ENCODE data around the gene PSEN2. TPM values are rescaled to one million over a fixed set of nuclear protein-coding genes. Genes with fewer than 3 reads are reported as not detected.

The PSEN2 gene
- 11.1 and 14.4 TPM in 2 replicates for total RNA-seq (2012; rRNA removed)

DNA sequence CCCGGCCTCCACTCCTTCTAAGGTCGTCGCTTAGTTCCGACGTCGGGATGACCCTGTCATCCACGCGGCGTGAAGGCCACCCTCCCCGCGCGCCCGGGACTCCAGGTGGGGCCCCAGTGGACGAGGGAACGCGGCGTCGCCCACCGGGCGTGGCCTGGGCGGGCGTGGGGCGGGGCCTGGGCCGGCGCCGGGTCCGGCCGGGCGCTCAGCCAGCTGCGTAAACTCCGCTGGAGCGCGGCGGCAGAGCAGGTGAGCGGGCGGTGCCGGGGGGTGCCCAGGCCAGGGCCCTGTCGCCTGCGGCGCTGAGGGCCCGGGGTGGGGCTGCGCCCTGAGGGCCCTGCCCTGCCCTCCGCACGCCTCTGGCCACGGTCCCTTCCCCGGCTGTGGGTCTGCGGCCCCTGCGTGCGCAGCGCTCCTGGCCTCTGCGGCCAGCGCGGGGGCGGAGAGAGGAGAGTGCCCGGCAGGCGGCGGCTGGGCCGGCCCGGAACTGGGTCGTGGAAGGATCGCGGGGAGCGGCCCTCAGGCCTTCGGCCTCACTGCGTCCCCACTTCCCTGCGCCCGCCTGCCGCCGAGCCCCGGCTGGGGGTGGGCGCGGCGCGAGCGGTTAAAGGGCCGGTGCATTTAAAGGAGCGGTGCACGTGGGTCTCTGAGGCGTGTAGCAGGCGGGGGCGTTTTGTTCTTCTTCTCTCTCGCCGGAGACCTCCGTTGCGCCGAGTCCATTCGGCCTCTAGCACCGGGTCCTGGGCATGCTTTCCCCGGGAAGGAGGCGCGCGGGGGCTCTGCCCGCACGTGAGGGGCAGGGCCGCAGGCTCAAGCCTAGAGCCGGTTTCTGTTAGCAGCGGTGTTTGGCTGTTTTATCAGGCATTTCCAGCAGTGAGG lies at the start of gene PSEN2:
PSEN2 (plus strand) TSS at position 216 of the 879 bp plus-strand sequence. CDS start 11,292 bp downstream, outside the sequence.
- Histone ChIP-seq H3K9ac (ENCODE audit: low read depth, low read length) (peak within 1 kb of the TSS; percentile 82), H3K36me3 (ENCODE audit: insufficient read depth, low read length) (no peaks in the 10 kb centered on the region), H3K4me3 (ENCODE audit: low read length) (peak within 1 kb of the TSS; percentile 82), H3K27me3 (ENCODE audit: control insufficient read depth, insufficient read depth, low read length) (no peaks in the 10 kb centered on the region), H3K9me3 (replicated peaks; ENCODE audit: low read length) (no peaks in the 10 kb centered on the region), H3K4me1 (ENCODE audit: control insufficient read depth, insufficient read depth, low read length) (peaks cover 28% of the 10 kb centered on the region), H3K4me2 (ENCODE audit: low read length) (peak within 1 kb of the TSS; percentile 95)

DNA sequence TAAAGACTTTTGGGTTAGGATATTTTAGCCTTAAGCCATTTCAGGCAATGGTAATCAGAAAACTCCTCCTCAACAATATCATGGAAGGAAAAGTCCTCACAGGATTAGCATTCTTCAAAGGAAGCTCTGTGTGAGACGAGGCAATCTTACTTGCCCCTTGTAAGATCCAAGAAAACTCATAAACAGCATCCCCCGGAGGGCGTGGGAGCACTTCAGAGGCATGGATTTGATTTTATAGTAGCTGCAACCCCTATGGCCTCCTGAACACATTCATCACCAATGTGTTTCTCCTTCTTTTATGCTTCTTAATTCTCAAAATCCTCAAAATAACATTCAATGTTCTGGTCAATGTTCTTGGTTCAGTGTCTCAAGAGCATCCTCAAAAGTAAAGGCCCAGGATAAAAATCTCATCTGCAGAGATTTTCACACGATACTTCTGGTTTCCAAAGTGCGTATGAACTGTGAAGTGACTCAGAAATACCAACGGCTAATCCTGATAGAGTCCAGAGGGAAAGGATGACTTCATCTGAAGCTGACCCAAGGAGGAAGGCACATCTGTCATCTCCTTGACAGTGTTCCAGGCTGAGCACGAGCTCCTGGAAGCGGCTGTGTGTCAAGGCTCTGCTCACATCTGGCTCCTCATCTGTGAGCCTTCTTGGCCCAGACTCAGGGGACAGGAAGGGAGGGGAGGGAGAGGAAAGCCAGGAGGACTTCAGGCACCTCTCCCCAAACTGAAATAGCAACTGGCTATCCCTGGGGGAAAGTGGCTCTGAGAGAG lies 49.3 kb upstream of the PSEN2 start:
- H3K9ac ChIP-seq (ENCODE audit: low read depth, low read length) = no peak overlapping the region
- no peak overlapping the region for H3K4me2 ChIP-seq (ENCODE audit: low read length)
- H3K27me3 ChIP-seq (ENCODE audit: control insufficient read depth, insufficient read depth, low read length) = no peaks in the 10 kb centered on the region
- H3K4me1 ChIP-seq (ENCODE audit: control insufficient read depth, insufficient read depth, low read length) = peaks cover 8% of the 10 kb centered on the region
- no peaks in the 10 kb centered on the region for H3K9me3 ChIP-seq (replicated peaks; ENCODE audit: low read length)
- H3K36me3 ChIP-seq (ENCODE audit: insufficient read depth, low read length) = no peaks in the 10 kb centered on the region
- no peak overlapping the region for H3K4me3 ChIP-seq (ENCODE audit: low read length)

DNA sequence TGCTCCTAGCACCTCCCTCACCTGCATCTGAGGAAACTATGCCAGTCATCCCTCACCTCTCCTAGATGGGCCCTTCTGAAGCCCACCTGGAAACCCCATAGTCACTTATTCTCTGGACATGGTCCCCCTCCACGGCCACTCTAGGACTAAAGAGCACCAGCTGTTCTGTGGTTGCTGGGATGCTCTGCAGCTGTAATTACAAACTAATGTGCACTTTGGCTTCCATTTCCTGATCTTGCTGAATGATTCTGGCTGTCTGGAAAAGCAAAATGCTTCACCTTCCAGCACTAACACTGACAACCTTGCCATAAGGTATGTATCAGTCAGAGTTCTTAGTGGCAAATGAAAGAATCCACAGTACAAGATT lies 48.7 kb upstream of the PSEN2 start:
- no peaks in the 10 kb centered on the region for H3K27me3 ChIP-seq (ENCODE audit: control insufficient read depth, insufficient read depth, low read length)
- H3K4me1 ChIP-seq (ENCODE audit: control insufficient read depth, insufficient read depth, low read length) = peaks cover 8% of the 10 kb centered on the region
- H3K9me3 ChIP-seq (replicated peaks; ENCODE audit: low read length) = no peaks in the 10 kb centered on the region
- no peak overlapping the region for H3K4me3 ChIP-seq (ENCODE audit: low read length)
- no peaks in the 10 kb centered on the region for H3K36me3 ChIP-seq (ENCODE audit: insufficient read depth, low read length)
- no peak overlapping the region for H3K4me2 ChIP-seq (ENCODE audit: low read length)
- no peak overlapping the region for H3K9ac ChIP-seq (ENCODE audit: low read depth, low read length)

DNA sequence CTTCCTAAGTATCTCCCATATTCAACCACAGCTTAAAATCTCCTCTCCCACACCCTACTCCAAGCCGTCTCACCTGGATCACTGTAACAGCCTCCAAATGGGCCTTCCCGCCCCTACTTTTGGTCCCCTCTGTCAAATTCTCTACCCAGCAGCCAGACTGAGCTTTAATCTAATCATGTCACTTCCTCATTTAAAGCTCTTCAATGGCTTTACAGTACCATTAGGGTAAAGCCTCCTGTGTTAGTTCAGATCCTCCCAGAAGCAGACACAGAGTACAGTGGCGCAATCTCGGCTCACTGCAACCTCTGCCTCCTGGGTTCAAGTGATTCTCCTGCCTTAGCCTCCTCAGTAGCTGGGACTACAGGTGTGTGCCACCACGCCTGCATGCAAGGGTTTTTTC lies 46.8 kb upstream of the PSEN2 start:
- H3K9ac ChIP-seq (ENCODE audit: low read depth, low read length) = no peak overlapping the region

DNA sequence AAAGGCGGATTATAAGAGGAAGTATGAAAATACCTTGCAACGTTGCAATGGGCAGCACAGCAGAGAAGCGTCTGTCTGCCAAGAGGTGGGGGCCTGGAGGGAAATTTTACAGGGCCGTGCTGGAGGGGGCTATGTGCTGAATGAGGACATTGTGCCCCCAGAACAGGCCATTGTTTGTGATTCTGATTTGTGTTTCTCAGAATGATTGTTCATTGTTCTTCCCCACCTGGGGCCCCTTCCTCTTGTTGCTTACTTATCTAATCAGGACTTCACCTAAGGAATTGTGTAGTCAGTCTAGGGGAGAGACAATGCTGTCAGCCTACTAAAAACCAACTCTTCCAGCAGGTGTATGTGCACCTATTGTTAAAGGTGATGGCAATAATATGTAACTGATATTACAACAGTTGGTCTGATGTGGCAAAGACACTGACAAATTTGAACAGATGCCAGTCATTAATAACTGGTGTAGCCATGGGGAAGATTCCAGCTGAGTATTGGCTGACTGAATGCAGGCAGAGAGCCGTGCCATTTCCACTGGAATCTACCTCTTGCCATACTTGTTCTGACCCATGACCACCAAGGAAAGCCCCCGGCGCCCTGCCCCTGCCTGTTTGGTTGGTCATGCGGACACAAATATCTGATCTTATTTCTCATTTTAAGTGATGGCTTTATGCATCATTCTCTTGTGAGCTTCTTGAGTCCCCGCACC lies 45.2 kb upstream of the PSEN2 start:
- Histone ChIP-seq H3K4me2 (ENCODE audit: low read length) (no peak overlapping the region), H3K27me3 (ENCODE audit: control insufficient read depth, insufficient read depth, low read length) (peaks cover 3% of the 10 kb centered on the region), H3K36me3 (ENCODE audit: insufficient read depth, low read length) (no peaks in the 10 kb centered on the region), H3K9me3 (replicated peaks; ENCODE audit: low read length) (no peaks in the 10 kb centered on the region), H3K4me1 (ENCODE audit: control insufficient read depth, insufficient read depth, low read length) (peaks cover 15% of the 10 kb centered on the region), H3K9ac (ENCODE audit: low read depth, low read length) (no peak overlapping the region), H3K4me3 (ENCODE audit: low read length) (no peak overlapping the region)

More for the DNA sequence above, 46.8 kb upstream of the PSEN2 start:
- H3K4me1 ChIP-seq (ENCODE audit: control insufficient read depth, insufficient read depth, low read length) = peaks cover 15% of the 10 kb centered on the region
- no peaks in the 10 kb centered on the region for H3K27me3 ChIP-seq (ENCODE audit: control insufficient read depth, insufficient read depth, low read length)
- H3K4me2 ChIP-seq (ENCODE audit: low read length) = no peak overlapping the region
- no peaks in the 10 kb centered on the region for H3K36me3 ChIP-seq (ENCODE audit: insufficient read depth, low read length)
- H3K4me3 ChIP-seq (ENCODE audit: low read length) = no peak overlapping the region
- H3K9me3 ChIP-seq (replicated peaks; ENCODE audit: low read length) = no peaks in the 10 kb centered on the region

DNA sequence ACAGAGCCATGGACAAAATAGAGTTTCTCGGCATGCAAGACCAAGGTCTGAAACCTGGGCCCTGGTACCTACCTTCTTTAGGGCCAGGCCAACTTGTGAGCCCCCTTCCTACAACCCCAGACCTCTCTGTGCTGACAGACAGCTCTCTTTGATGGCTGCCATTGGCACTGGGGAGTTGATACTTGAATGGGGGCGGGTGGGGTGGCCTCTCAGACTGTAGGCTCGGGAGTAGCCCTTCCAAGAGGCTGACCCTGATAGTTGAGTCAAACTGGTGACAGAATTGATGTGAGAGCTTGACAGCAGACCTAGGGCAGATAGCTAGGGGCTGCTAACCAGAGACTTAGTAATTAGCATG lies 44.7 kb upstream of the PSEN2 start:
- Histone ChIP-seq H3K4me3 (ENCODE audit: low read length) (no peak overlapping the region), H3K4me1 (ENCODE audit: control insufficient read depth, insufficient read depth, low read length) (peaks cover 15% of the 10 kb centered on the region), H3K9ac (ENCODE audit: low read depth, low read length) (no peak overlapping the region), H3K36me3 (ENCODE audit: insufficient read depth, low read length) (no peaks in the 10 kb centered on the region), H3K27me3 (ENCODE audit: control insufficient read depth, insufficient read depth, low read length) (peaks cover 3% of the 10 kb centered on the region), H3K4me2 (ENCODE audit: low read length) (no peak overlapping the region), H3K9me3 (replicated peaks; ENCODE audit: low read length) (no peaks in the 10 kb centered on the region)

DNA sequence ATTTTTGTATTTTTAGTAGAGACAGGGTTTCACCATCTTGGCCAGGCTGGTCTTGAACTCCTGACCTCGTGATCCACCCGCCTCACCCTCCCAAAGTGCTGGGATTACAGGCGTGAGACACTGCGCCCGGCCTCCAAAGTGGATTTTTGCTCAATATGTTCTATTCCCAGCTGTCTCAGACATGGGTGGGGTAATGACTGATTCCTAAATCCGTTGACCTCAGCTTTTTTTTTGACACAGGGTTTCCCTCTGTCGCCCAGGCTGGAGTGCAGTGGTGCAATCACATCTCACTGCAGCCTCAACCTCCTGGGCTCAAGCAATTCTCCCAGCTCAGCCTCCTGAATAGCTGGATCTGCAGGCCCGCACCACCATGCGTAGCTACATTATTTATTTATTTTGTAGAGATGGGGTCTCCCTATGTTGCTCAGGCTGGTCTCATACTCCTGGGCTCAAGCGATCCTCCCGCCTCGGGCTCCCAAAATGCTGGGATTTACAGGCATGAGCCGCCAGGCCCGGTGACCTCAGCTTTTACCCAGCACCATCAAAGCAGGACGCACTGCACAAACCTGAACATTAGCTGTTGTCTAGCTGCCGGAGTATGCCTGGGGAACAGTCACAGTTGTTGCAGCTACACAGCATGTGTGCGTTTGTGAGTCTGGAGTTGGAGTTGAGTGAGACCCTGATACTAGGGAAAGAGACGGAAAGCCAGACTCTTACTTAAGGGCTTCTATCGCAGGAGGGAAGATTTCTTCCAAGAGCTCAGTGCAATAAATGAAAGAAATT lies 43.7 kb upstream of the PSEN2 start:
- Histone ChIP-seq H3K27me3 (ENCODE audit: control insufficient read depth, insufficient read depth, low read length) (peaks cover 3% of the 10 kb centered on the region), H3K4me3 (ENCODE audit: low read length) (no peak overlapping the region), H3K9me3 (replicated peaks; ENCODE audit: low read length) (no peaks in the 10 kb centered on the region), H3K4me1 (ENCODE audit: control insufficient read depth, insufficient read depth, low read length) (peaks cover 7% of the 10 kb centered on the region), H3K9ac (ENCODE audit: low read depth, low read length) (no peak overlapping the region), H3K4me2 (ENCODE audit: low read length) (no peak overlapping the region), H3K36me3 (ENCODE audit: insufficient read depth, low read length) (no peaks in the 10 kb centered on the region)

DNA sequence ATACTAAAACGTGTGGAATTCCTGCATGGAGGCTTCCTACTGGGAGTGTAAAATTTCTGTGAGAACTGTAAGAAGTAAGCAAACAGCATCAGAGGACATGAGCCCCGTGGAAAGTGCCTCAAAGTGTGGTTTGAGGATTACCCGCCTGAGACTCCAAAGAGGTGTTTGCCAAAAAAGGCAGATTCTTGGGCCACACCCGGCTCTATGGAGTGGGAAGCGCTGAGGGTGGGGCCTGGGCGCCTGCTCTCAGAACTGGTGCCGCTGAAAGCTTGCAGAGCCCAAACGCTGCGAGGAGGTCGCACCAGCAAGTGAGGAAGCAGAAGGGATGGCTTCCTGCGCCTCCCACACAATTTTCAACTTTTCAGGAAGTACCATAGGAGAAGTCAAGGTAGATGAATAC lies 43.0 kb upstream of the PSEN2 start:
- no peaks in the 10 kb centered on the region for H3K9me3 ChIP-seq (replicated peaks; ENCODE audit: low read length)
- peaks cover 4% of the 10 kb centered on the region for H3K27me3 ChIP-seq (ENCODE audit: control insufficient read depth, insufficient read depth, low read length)
- H3K4me1 ChIP-seq (ENCODE audit: control insufficient read depth, insufficient read depth, low read length) = peaks cover 7% of the 10 kb centered on the region
- no peak overlapping the region for H3K4me3 ChIP-seq (ENCODE audit: low read length)
- H3K4me2 ChIP-seq (ENCODE audit: low read length) = no peak overlapping the region
- peak overlapping the region; percentile 76 for H3K9ac ChIP-seq (ENCODE audit: low read depth, low read length)
- no peaks in the 10 kb centered on the region for H3K36me3 ChIP-seq (ENCODE audit: insufficient read depth, low read length)

DNA sequence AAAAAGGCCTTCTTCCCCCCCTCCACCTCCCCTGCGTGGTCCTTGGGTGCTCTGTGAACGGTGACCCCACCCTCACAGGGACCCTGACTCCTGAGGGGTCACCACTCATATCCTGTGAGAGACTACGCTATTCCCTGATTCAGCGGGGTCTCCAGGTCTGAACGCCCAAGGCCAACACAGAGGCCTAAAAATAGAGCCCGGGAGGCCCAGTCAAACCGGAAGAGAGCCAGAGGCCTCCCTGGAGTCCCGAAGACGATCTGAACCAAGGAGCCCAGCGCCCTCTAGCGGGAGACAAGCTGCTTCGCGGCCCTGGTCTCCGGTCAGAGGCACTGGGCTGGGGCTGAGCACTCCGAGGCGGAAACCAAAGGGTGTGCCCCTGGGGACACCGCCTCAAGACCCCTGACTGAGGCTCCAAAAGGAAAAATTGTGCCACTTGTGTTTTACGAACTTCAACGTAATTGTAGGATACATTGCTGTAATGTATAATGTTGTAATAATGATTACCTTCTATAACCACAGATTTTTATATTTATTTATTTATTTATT lies 42.4 kb upstream of the PSEN2 start:
- peaks cover 7% of the 10 kb centered on the region for H3K4me1 ChIP-seq (ENCODE audit: control insufficient read depth, insufficient read depth, low read length)
- peak overlapping the region; percentile 76 for H3K9ac ChIP-seq (ENCODE audit: low read depth, low read length)
- H3K4me3 ChIP-seq (ENCODE audit: low read length) = no peak overlapping the region

DNA sequence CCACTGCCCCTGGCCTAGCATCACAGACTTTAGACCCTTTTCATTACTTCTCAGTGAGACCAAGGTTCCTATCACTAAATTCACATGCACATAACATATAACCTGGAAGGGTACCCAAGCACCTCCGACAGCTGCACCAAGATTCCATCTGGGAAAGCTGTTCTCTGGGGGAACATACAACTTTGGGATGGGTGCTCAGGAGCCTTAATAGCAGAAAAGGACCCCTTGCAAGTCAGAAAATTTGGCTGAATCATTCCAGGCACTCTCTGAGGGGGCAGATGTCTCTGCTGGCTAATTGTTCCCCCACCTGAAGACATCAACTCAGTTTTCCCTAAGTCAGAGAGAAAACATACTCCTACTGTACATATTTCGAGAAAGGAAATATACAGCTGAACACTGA lies 41.3 kb upstream of the PSEN2 start:
- H3K36me3 ChIP-seq (ENCODE audit: insufficient read depth, low read length) = no peaks in the 10 kb centered on the region
- no peak overlapping the region for H3K9ac ChIP-seq (ENCODE audit: low read depth, low read length)
- H3K9me3 ChIP-seq (replicated peaks; ENCODE audit: low read length) = no peaks in the 10 kb centered on the region
- peaks cover 9% of the 10 kb centered on the region for H3K27me3 ChIP-seq (ENCODE audit: control insufficient read depth, insufficient read depth, low read length)
- no peak overlapping the region for H3K4me3 ChIP-seq (ENCODE audit: low read length)
- H3K4me1 ChIP-seq (ENCODE audit: control insufficient read depth, insufficient read depth, low read length) = peaks cover 7% of the 10 kb centered on the region
- no peak overlapping the region for H3K4me2 ChIP-seq (ENCODE audit: low read length)

More for the DNA sequence above, 42.4 kb upstream of the PSEN2 start:
- Histone ChIP-seq H3K9me3 (replicated peaks; ENCODE audit: low read length) (no peaks in the 10 kb centered on the region), H3K4me2 (ENCODE audit: low read length) (peak overlapping the region; percentile 67), H3K27me3 (ENCODE audit: control insufficient read depth, insufficient read depth, low read length) (peaks cover 9% of the 10 kb centered on the region), H3K36me3 (ENCODE audit: insufficient read depth, low read length) (no peaks in the 10 kb centered on the region)

All from skeletal muscle satellite cell (primary cell).